22Rv1 (cell line): ENCODE measurements around the gene MSMO1.

ENCODE experiments used
- CTCF ChIP-seq: fragments of 450-650 bp; IDR thresholded peaks from 2 replicates; pipeline ENCODE4 v1.5.1; 2017; ENCODE audit warnings: mild to moderate bottlenecking
- ZFX ChIP-seq: fragments of 450-650 bp; IDR thresholded peaks from 2 replicates; pipeline ENCODE4 v1.6.1; 2017; ENCODE audit warnings: antibody characterized with exemption, borderline replicate concordance

- no peak for TF ChIP-seq CTCF
- no peak for TF ChIP-seq ZFX
Observed at GRCh38 chr4:165289423-165289785, 38.1 kb upstream of the MSMO1 start.
